GM19455 (cell line): Measurements from ENCODE around the gene SLC22A5.

ENCODE experiments used
- ATAC-seq: cut with Tn5 transposase; IDR thresholded peaks from one replicate; pipeline ENCODE4 v1.9.1; 2021; ENCODE audit not compliant: unreplicated experiment

The SLC22A5 gene

GRCh38 chr5:132365213-132365612 is 4.3 kb upstream of the SLC22A5 start:
- ATAC-seq: no peak

GRCh38 chr5:132368186-132368585 is 1.3 kb upstream of the SLC22A5 start:
- no peak for ATAC-seq

GRCh38 chr5:132369007-132369473 is 470 bp upstream of the SLC22A5 start:
- peak; percentile 43 for ATAC-seq

- no peak for ATAC-seq
These were observed 866 bp downstream of the SLC22A5 start for GRCh38 chr5:132370181-132370970.

GRCh38 chr5:132370971-132371602 is 1.6 kb downstream of the SLC22A5 start:
- no peak for ATAC-seq

- no peak for ATAC-seq
These were observed 2.1 kb downstream of the SLC22A5 start for GRCh38 chr5:132371603-132371994.

GRCh38 chr5:132372127-132372526 is 2.6 kb downstream of the SLC22A5 start:
- ATAC-seq: no peak

GRCh38 chr5:132372542-132372941 is 3.0 kb downstream of the SLC22A5 start:
- no peak for ATAC-seq

GRCh38 chr5:132375957-132376356 is 6.4 kb downstream of the SLC22A5 start:
- no peak for ATAC-seq

- no peak for ATAC-seq
These were observed 7.5 kb downstream of the SLC22A5 start for GRCh38 chr5:132376694-132377641.

- ATAC-seq: no peak
These were observed 8.2 kb downstream of the SLC22A5 start for GRCh38 chr5:132377738-132378137.

- ATAC-seq: no peak
These were observed 9.1 kb downstream of the SLC22A5 start for GRCh38 chr5:132378580-132378979.

- ATAC-seq: no peak
These were observed 10.5 kb downstream of the SLC22A5 start for GRCh38 chr5:132380047-132380446.

GRCh38 chr5:132380741-132381140 is 11.2 kb downstream of the SLC22A5 start:
- no peak for ATAC-seq

- ATAC-seq: no peak
These were observed 12.1 kb downstream of the SLC22A5 start for GRCh38 chr5:132381614-132382013.

- no peak for ATAC-seq
These were observed 13.8 kb downstream of the SLC22A5 start for GRCh38 chr5:132383261-132383660.

GRCh38 chr5:132383984-132384383 is 14.5 kb downstream of the SLC22A5 start:
- no peak for ATAC-seq

GRCh38 chr5:132384506-132385050 is 15.1 kb downstream of the SLC22A5 start:
- no peak for ATAC-seq

- peak; percentile 48 for ATAC-seq
These were observed 16.0 kb downstream of the SLC22A5 start for GRCh38 chr5:132385326-132386105.

GRCh38 chr5:132386644-132387286 is 17.3 kb downstream of the SLC22A5 start:
- peak; percentile 77 for ATAC-seq
